Measurements from ENCODE around the gene PTGDS.
A peak's percentile ranks its signal among the peaks of the same experiment; 100 is the strongest.

Gene PTGDS

DNA sequence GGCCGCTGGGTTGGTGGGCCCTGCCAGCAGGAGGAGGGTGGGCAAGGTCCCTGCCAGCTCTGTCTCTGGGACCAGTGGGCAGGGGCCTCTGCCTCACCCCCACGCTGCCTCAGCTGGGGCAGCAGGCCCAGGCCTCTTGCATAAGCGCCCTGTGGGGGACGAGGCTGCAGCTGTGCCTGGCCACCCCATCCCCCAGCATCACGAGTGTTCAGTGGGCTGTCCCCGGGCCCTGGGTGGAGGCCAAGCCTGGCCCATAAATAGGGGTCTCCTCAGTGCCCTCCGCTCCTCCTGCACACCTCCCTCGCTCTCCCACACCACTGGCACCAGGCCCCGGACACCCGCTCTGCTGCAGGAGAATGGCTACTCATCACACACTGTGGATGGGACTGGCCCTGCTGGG, at the start of gene PTGDS:
Gene PTGDS, plus strand, starts transcription at position 282 of the 400 bp plus-strand sequence. Its CDS starts 75 bp downstream, at position 357.
- DNase-seq (no peak), ATAC-seq (no peak)

DNA sequence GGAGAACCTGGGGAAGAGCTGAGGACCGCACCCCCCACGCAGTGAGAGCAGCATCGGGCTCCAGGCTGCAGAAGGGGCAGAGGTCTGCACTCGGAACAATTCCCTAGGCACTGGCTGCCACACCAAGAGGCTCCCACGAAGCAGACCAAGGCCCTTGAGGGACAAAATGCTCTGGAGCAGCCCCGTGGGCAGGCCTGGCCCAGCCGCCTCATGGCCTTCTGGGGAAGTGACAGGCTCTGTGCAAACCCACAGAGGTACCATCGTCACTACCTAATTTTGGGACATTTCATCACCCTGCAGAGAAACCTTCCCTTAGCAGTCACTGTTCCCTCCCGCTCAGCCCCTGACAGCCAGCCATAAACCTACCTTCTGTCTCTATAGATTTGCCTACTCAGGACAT, 48.7 kb upstream of the PTGDS start:
- ATAC-seq (no peak), DNase-seq (no peak)

DNA sequence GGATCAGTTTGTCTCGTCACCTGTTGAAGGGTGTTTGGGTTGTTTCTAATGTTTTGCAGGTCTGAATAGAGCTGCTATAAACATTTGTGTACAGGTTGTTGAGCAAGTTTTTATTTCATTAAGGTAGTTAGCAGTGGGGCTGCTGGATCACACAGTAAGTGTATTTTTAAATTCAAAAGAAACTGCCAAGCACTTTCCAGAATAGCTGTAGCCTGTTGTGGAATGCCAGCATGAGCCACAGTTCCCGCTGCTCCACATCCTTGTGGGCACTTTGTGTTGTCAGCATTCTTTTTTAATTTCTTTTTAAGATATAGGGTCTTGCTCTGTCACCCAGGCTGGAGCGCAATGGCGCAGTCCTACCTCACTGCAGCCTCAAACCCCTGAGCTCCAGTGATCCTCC, 47.3 kb upstream of the PTGDS start:
- DNase-seq (no peak), ATAC-seq (no peak)

DNA sequence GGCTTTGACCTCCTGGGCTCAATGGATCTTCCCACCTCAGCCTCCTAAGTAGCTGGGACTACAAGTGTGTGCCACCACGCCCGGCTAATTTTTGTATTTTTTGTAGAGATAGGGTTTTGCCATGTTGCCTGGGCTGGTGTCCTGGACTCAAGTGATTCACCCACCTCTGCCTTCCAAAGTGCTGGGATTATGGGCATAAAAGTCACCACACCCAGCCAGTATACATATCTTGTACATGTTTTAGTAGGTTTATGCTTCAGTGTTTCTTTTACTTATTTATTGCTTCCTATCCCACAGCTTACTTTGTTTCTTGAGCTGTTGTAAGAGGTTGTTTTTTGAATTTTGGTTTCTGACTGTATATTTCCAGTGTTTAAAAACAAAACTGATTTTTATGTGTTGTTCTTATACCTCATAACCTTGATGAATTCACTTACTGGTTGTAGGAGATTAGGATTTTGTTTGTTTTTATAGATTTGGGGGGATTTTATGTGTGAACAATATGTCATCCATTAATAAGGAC, 45.6 kb upstream of the PTGDS start:
- no peak for DNase-seq
- no peak for ATAC-seq

DNA sequence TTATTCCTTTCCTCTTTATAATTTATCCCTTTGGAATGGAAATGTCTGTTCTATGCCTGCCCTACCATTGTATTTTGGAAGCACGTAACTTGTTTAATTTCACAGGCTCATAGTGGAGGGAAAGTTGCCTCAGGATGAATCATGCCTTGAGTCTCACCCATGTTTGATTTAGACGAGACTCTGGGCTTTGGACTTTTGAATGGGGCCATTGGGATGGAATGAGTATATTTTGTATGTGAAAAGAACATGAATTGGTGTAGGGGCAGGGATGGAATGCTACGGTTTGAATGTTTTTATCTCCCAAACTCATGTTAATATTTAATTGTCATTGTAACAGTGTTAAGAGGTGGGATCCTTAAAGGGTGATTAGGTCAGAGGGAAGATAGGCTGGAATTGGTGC, 43.0 kb upstream of the PTGDS start:
- ATAC-seq, result no peak
- DNase-seq, result no peak

DNA sequence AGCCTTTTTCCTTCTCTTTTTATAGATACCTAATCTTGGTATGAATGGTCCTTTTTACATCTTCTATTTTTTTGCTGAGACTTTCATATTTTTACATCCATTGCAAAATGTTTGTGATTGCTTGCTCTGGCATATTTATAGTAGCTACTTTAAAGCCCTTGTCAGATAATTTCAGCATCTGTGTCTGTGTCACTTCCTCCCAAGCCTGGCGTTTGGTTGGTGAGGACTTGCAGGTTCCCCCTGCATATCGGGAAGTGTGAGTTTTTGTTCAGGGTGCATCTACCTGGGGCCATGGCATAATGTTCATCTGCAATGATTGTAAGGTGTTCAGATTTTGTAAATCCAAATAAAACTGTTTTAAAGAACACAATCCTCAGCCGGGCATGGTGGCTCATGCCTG, 41.7 kb upstream of the PTGDS start:
- ATAC-seq (no peak), DNase-seq (no peak)

DNA sequence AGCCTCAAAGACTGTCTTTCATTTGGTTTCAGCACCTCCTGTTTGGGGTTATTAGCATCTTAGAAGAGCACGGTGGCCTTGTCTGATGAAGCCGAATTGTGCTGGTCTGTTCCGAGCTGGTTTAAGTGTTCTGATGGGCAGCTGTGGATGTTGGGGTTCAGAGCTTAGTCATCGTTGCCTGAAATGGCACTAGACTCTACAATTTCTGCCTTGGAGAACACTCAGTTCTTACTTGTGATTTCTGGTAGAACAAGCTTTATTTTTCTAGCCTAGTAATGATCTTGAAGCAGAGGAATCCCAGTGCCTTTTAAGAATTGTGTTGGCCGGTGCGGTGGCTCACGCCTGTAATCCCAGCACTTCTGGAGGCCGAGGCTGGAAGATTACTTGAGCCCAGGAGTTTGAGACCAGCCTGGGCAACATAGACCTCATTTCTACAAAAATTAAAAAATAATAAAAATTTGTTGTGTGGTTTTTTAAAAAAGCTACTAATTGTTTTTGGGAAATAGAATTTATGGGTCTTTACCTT, 40.6 kb upstream of the PTGDS start:
- no peak for ATAC-seq

DNA sequence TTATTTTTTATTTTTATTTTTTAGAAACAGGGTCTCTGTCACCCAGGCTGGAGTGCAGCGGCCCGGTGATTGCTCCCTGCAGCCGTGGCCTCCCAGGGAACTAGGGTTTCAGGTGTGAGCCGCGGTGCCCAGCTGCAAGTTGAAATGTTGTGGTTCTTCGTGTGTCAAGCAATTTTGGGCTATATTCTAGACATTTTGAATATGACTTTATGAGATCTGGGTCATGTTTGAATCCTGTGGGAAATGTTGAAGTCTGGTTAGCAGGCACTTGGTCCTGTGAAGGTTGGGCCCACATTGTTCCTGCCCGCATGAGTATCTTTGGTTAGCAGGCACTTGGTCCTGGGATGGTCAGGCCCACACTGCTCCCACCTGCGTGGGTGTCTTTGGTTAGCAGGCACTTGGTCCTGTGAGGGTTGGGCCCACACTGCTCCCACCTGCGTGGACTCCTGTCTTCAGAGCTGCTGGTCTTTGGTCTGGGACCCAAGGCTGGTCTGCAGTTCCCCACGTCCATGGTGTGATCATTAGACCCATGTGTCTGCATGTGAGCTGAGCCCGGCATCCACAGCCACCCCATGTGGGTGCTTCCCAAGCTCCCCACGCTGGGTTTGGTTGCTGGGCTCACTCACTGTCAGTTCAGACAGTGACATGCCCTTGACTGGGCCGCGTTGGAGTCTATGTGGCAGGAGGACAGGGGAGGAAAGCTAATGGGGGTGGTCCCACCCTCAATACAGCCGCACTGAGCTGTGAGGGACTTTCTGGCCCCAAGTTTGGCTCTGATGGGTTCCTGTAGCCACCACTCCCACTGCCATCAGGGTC, 39.9 kb upstream of the PTGDS start:
- DNase-seq, result no peak
- no peak for ATAC-seq

More for the DNA sequence above, 40.6 kb upstream of the PTGDS start:
- DNase-seq, result no peak

DNA sequence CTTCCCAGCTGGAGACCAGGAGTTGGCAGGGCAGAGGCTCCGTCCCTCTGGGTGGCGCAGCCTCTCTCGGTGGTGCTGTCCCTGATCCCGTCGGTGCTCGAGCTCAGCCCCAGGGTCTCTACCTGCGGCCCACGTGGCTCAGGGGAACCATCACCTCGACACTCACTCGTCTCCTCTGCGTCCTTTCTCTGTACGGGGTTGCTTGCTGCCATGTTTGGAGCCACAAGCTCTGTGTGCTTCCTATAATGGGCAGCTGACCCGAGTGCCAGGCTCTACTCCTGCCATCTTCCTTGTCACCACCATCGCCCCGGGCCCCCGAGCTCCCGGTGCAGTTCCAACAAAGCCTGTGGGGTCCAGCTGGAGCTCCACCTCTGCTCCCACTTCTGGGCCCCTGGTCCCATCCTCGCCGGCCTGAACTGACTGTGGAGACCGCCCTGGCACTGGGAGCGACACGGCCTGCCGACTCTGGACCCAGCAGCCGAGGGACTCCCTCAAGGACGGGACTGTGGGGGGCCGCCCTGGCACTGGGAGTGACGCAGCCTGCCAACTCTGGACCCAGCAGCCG, 37.8 kb upstream of the PTGDS start:
- no peak for ATAC-seq
- DNase-seq, result no peak

DNA sequence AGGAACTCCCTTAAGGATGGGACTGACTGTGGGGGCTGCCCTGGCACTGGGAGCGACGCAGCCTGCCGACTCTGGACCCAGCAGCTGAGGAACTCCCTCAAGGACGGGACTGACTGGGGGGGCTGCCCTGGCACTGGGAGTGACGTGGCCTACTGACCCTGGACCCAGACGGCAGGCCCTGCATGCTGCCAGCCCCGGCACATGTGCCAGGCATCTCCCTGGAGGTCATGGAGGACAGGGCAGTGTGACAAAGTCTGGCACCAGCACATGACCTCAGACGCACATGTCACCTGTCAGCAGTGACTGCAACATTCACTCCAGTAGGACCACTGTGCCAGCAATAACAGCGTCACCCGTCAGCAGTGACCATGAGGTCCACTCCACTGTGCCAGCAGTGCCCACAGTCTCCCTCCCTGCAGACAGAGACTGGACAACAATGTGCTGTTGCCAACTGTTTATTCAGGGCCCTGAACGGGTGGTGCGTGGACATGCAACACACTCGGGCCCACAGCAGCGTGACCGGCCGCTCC, 37.2 kb upstream of the PTGDS start:
- no peak for ATAC-seq
- no peak for DNase-seq

DNA sequence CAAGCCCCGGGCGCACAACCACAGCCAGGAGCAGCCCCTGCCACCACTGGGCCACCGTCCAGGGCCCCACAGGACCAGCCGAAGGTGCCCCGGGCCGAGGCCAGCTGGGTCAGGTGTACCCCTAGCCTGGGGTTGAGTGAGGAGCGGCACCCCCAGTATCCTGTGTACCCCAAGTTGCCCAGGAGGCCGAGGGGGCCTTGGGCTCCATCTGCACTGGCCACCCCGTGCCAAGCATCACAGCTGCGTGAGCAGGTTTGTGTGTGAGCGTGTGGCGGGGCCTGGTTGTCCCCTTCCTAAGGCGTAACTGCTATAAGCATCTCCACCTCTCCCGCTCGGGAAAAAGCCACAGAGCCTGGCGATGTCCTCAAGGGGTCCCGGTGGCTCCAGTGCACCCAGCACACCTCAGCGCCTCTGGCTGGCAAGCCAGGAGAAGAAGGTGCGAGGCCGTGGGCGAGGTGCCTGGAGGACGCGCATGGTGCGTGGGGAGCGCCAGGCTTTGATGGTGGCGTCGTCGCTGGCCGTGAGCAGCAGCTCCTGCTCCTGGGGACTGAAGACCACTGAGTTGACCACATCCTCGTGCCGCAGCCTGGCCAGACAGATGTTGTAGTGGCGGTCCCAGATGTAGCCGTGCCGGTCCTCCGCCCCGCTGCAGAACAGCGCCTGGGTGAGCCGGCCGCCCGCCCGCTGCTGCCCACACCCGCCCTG, 36.6 kb upstream of the PTGDS start:
- no peak for ATAC-seq

DNA sequence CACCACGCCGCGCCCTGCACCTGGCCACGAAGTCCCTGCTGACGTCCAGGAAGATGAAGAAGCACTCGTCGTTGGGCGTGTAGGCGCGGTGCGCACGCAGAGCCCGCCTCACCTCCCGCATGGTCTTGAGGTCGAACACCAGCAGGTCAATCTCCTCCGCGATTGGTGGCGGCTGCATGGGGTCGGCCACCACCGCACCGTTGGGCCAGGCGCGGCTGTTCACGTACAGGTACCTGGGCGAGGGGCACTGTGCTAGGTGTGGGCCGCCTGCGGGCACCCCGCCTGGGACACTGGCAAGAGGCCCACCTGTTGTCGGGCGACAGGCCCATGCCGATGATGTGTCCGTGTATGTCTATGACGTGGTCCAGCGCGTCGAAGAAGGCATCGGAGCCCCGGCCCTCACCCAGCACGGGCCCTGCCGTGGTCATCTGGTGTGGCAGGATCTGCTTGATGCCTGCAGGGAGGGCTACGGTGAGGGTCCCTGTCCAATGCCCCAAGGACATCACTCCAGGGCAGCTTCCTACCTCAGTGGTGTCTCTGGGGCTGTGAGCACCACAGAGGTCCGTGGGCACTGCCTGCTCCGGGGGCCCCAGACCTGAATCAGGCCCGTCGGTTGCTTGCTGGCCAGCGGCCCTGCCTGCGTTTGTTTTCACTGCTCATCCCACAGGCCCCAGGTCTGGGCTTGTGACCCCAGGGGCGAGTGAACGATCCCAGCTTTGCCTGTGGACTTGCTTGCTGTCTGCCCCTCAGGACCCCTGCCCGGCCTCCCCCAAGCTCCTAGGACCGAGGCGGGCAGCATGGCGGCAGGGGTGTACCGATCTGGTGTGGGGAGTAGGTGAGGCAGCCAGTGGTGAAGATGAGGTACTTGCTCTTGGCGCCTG, 35.8 kb upstream of the PTGDS start:
- DNase-seq (no peak), ATAC-seq (no peak)

More for the DNA sequence above, 36.6 kb upstream of the PTGDS start:
- DNase-seq, result no peak

DNA sequence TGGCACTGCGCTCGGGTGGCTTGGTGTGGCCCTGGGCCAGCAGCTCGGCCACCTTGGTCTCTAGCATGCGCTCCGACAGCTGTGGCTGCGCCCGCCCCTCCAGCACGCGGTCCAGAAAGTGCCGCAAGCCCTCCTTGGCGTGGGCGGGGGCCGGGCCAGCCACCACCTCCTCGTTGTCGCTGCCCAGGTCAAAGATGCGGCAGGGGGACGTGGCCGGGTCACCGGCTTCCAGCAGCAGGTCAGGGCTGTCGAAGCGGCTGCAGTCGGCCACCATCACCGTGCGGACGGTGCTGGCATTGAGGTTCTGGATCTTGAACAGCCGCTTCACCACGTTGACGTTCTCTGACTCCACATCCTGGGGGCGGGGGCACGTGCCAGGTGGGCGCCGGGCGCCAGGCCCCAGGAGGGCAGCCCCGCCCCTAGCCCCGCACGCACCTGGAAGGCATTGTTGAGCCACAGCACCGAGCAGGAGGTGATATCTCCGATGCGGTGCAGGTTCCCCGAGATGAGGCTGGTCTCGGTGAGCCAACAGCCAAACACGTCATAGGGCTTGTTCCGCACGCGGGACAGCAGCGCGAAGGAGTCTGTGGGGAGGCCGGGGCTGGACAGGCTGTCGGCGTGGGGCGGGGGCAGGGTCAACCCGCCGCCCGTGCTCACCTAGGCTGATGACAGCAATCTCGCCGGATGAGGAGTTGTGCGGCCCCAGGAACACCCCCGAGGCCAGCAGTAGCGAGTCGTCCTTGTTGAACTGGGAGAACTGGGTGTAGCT, 35.0 kb upstream of the PTGDS start:
- DNase-seq (no peak), ATAC-seq (no peak)

DNA sequence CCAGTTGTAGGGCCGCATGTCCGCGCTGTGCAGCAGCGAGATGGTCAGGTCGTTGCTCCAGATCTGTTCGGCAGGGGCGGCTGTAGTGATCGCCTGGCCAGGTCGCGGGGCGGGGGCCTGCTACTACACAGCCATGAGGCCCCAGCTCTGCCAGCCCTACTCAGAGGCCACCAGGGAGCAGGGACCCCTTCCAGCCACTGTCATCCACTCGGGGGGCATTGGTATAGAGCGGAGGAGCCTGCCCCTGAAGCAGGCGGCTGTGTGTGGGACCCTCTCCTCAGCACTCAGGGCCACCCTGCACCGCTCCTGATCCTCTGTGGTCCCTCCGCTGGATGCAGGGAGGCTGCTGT, 34.4 kb upstream of the PTGDS start:
- DNase-seq (no peak), ATAC-seq (no peak)

DNA sequence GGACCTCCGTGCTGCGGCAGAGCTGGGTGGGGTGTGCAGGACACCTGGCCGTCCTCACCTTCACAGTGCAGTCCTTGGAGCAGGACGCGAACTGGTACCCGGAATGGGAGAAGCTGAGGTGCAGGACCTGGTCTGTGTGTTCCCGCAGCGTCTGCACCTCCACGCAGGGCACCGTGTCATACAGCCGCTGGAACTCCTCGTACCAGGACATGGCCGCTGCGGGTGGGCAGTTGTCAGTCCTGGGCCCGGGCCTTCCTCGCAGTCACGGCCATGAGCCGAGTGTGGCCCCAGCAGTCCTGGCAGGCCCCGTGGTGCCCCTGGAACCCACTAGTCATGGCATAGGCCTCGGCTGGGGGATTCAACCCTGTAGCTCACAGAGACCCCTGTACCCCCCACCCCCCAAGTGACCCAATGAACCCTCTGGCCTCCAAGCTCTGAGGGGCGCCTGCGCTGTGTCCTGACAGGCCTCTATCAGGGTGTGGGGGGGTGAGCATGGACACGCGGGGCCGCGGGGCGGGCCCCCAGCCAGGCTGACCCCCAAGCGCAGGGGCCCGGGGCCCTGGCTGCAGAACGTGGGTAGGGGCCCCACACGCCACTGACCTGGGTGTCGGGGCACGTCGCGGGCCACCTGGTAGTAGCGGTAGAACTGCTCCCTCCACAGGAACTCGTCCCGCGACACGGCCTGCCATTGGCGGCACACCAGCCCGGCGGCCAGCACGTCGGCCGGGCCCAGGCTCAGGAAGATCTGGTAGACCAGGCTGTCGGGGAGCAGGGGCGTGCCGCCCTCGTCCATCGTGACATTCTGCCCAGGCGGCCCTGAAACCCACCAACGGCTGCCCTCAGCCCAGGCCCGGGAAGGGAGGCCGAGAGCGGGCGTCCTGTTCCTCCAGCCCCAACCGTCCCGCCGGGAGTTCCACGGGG, 33.8 kb upstream of the PTGDS start:
- peak; percentile 16 for ATAC-seq
- DNase-seq, result peak; percentile 57

DNA sequence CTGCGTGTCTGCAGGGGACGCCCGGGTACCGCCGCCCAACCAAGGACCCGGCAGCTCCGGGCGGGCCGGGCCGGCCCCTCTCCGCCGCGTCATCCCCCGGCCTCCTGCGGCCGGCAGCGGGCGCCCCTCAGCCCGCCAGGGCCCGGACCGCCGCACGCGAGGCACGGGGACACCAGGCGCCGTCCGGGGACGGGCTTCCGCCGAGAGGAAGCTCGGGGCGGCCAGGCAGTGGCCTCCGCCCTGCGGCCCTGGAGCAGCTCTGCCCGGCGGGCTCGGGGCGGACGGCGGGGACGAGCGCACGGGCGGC, 33.1 kb upstream of the PTGDS start:
- DNase-seq (peak; percentile 56), ATAC-seq (peak; percentile 41)

DNA sequence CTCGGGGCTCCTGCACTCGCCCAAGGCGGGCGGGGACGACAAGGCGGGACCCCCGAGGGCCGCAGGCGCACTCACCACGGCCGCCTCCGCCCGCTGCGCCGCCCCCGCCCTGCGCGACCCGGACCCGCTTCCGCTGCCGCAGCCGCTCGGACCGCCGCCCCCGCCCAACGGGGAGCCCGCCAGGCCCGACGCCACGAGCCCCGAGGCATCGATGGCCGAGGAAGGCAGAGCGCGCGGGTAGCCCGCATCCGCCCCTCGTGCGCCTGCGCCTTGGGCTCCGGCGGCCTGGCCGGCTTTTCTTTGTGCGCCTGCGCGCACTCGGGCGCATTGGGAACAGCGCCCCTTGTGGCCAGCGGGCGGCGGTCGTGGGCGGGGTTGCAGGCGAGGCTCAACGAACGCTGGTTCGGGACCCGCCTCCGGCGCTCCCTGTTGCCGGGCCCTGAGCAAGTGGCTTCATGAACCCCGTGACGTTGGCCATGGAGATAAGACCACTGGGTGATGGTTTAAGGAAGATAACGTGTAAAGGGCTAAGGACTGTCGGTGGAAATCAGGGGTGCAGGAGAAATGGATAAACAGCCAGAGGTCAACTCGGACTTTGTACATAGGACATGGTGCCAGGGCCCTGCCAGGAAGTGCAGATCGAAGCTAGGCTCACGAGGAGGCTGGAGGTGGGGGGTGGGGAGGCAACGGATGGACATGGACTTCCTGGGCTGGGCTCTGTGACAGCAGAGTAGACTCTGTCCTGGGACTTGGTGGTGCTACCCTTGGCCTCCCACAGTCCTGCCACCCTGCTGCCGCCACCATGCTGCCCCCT, 32.6 kb upstream of the PTGDS start, which contains the start of the genes C8G and FBXW5:
Gene C8G, plus strand, starts transcription at position 725 of the 814 bp plus-strand sequence. Its CDS starts 78 bp downstream, at position 803.
Gene FBXW5, minus strand, starts transcription at position 220 of the 814 bp plus-strand sequence. CDS start 655 bp downstream, outside the sequence.
- peak; percentile 75 for ATAC-seq
- DNase-seq, result peak; percentile 96

DNA sequence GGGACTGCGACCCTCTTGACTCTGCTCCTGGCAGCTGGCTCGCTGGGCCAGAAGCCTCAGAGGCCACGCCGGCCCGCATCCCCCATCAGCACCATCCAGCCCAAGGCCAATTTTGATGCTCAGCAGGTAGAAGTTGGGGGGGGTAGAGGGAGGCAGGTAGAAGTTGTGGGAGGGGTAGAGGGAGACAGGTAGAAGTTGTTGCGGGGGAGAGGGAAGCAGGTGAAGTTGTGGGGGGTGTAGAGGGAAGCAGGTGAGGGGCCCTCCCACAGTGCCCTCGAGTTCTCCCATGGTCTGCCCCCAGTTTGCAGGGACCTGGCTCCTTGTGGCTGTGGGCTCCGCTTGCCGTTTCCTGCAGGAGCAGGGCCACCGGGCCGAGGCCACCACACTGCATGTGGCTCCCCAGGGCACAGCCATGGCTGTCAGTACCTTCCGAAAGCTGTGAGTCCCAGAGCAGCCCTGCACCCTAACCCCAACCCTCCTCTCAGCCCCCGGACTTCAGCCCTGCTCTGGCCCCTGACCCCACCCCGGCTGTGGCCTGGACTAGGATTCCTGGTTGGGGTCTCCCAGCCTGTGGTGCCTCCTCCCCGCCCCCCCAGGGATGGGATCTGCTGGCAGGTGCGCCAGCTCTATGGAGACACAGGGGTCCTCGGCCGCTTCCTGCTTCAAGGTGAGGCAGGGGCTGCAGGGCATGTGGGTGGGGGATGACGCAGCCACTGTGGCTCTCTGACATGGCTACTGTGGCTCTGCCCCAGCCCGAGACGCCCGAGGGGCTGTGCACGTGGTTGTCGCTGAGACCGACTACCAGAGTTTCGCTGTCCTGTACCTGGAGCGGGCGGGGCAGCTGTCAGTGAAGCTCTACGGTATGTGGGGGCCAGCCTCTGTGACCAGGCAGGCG, 31.7 kb upstream of the PTGDS start:
- DNase-seq, result no peak
- no peak for ATAC-seq

Measured in stimulated activated naive CD8-positive, alpha-beta T cell treated with anti-CD3 and anti-CD28 coated beads, Interleukin-15, Interleukin-2, amounts not matched to agents 100 U/mL and 50 U/mL, for 24 hours (primary cell).